Measurements from ENCODE around the gene PTGFR. TPM values are rescaled to one million over a fixed set of nuclear protein-coding genes. Genes with fewer than 3 reads are reported as not detected.

The PTGFR gene
- polyA plus RNA-seq, 10 donors = 14.3 to 43.1 (median 27.3) TPM

DNA sequence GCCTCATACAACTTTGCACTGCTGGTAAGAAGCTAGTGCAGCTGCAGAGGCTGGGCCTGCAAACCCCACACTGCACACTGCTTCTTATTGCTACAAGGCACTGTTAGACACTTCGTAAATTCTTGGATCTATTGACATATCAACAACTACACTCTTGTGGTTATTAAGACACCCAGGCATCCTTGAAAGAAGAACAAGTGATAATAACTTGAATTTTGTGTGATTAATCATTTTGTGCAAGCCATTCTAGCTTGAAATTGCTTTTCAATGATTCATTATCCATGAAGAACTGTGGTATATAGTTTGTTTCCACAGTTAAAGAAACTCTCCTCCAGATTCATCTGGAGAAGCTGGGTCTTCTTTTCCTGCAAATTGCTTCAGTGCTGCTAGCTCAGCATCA, 95.8 kb downstream of the PTGFR start:
- peak in 1 of 3 donors; percentile 75 for DNase-seq

DNA sequence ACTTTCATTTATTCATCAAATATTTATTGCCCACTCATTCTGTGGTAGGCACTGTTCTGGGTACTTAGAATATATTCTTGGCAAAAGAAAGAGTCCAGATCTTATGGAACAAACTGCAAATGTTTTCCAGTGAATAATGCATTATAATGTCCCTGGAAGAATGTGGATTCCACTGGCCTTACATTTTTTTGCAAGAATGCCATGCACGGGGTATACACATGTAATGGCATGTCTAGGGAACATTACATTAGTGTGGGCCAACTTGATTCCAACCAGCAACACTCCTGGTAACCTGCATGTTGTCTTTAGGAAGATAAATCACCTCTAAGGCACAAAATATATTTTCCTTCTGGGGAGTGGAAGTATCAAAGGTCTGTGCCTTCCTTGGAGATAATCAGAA, 96.4 kb downstream of the PTGFR start:
- DNase-seq = no peak

Other genes starting within 250 kb of the PTGFR start
- gene IFI44L, start 129.5 kb downstream of the PTGFR start, polyA plus RNA-seq (ENCODE audit: insufficient read length in 10 of 10) = 1 to 10 TPM; 1.4 to 3.0 (median 2.4) TPM
- gene IFI44, start 158.9 kb downstream of the PTGFR start, polyA plus RNA-seq (ENCODE audit: insufficient read length in 10 of 10) = 10 to 100 TPM in 9 of 10 donors, 1 to 10 TPM in 1; 9.4 to 19.5 (median 12.9) TPM

Data from muscle of back (tissue), 11 donors.